Heart right ventricle (tissue), 16 donors: ENCODE measurements around the gene SELENOF. TPM values are rescaled to one million over a fixed set of nuclear protein-coding genes. Genes with fewer than 3 reads are reported as not detected.

Experiments used
- ATAC-seq, 8 donors: fragments of 200-7000 bp; cut with Tn5 transposase; one replicate each; pipeline ENCODE4 v1.9.1; 2020; ENCODE audit warnings: mild to moderate bottlenecking in 8 of 8, moderate library complexity in 8 of 8, moderate number of reproducible peaks in 1 of 8
- DNase-seq, 2 donors: peaks; one replicate each; pipeline ENCODE4 v3.0.0-alpha.2; 2020
- H3K27ac ChIP-seq, 10 donors: fragments of 200-600 bp; sonication (generic) in 2 of 10; one replicate each; pipeline versions ENCODE4 v1.5.0 to v1.8.0; 2020 to 2022; ENCODE audit warnings: mild to moderate bottlenecking in 3 of 10
- H3K27me3 ChIP-seq, 7 donors: fragments of 200-600 bp; one replicate each; pipeline ENCODE4 v1.8.0; 2021 to 2022; ENCODE audit warnings: mild to moderate bottlenecking in 2 of 7
- H3K36me3 ChIP-seq, 9 donors: fragments of 200-600 bp; sonication (generic) in 1 of 9; one replicate each; pipeline versions ENCODE4 v1.5.0 to v1.8.0; 2020 to 2022; ENCODE audit warnings: mild to moderate bottlenecking in 2 of 9
- H3K4me1 ChIP-seq, 9 donors: fragments of 200-600 bp; sonication (generic) in 1 of 9; one replicate each; pipeline versions ENCODE4 v1.5.0 to v1.8.0; 2020 to 2022; ENCODE audit warnings: mild to moderate bottlenecking in 4 of 9
- H3K4me3 ChIP-seq, 10 donors: fragments of 200-600 bp; sonication (generic) in 2 of 10; one replicate each; pipeline versions ENCODE4 v1.5.0 to v1.8.0; 2020 to 2022; ENCODE audit warnings: mild to moderate bottlenecking in 7 of 10, moderate library complexity in 2 of 10
- H3K9me3 ChIP-seq, 11 donors: fragments of 200-600 bp in 10 of 11; sonication (generic) in 2 of 11; one replicate each; pipeline versions ENCODE4 v1.5.0 to v1.8.0; 2013 to 2022; ENCODE audit warnings: mild to moderate bottlenecking in 2 of 11, control low read depth in 1 of 11, moderate library complexity in 1 of 11
- WGBS, 2 donors: extraction: QIAGEN DNeasy Blood & Tissue Kit; methylation state at CpG; one replicate each; pipeline ENCODE4 v1.1.7; 2013; ENCODE audit warnings: inconsistent platforms in 1 of 2; 5-methylcytosine and 5-hydroxymethylcytosine counted together
- intact Hi-C, 10 donors: fragments of 100-400 bp; cut with DNase I; formaldehyde crosslinking; loops; one replicate each; pipeline versions ENCODE4 v1.11.1 to v1.14.2; 2022
- polyA plus RNA-seq, 2 donors: library from polyadenylated mRNA; stranded (reverse); fragments of 200-250 nt; gene quantifications; one replicate each; pipeline ENCODE4 v1.2.3, GENCODE V29; 2013
- total RNA-seq, 10 donors: library from RNA; stranded (reverse); fragmentation: NEBNext Ultra II Directional in 3 of 10; extraction: Animal tissue kit (Norgen Biotek cat#: 25700) in 3 of 10; gene quantifications; one replicate each; pipeline versions ENCODE4 v1.2.1 to v1.2.4, GENCODE V29; 2021 to 2023
- TF ChIP-seq, protein P1 (sequence below), 9 donors: fragments of 200-600 bp; sonication (generic) in 2 of 9; IDR thresholded peaks; one replicate each; pipeline versions ENCODE4 v1.5.0 to v1.8.0; 2021 to 2022; ENCODE audit warnings: antibody characterized with exemption in 9 of 9, mild to moderate bottlenecking in 5 of 9, moderate library complexity in 1 of 9
- donor health status: Arrhythmogenic right ventricular cardiomyopathy.
- donor health status: ischemic (EF 13 %, LVEDD 7.1; RV severe dilation, severe dysfunction).
- donor health status: healthy with polysubstance abuse.
- donor health status: DM: no; HTN: yes; CAD: no.
- donor health status: DM: no; HTN: no; CAD: no.
- donor health status: ischemic (EF 25% LVEDD 6.9; RV normal size, moderate dysfunction).
- donor health status: ischemic (EF 25% LVEDD 5.7; RV mildly dilated, moderate dysfunction).
- donor health status: healthy.
- donor health status: DM: yes; HTN: yes; CAD: no.
- donor health status: Ischemic cardiomyopathy.
- donor health status: ischemic (EF 35%, LVEDD 5.7; RV mildly dilated, moderate dysfunction).
- donor health status: nonischemic (EF 11% LVEDD 7.7; RV severe dilation, severe dysfunction).
- donor health status: DM: yes; HTN: yes; CAD: no.
- donor health status: PGD.
- donor health status: ischemic (EF 29% LVEDD 5.4; RV normal size, mild dysfunction).
- donor health status: nonischemic (EF 23%, LVEDD 6.1; RV moderate dilation, normal function).

SELENOF gene
- total and polyA plus RNA-seq, 12 donors = 48.2 to 104 (median 73.4) TPM

DNA sequence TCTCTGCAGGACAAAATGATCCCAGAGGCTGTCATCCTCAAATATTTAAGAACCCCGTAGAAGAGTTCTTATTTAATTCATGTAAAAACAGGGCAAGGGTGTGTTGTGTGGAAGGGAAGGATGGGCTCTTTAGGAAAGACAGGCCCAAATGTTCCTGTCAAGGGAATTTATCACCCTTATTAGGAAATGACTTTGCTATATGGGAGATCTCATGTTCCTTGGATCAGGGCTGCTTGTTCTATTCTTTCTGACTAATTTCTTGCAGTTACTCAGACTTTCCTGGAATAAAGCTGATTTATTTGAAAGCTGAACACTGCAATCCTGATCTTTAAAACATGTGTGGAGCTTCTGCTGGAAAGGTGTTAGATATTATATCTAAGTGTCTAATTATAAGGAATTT lies 72.8 kb downstream of the SELENOF start:
- intact Hi-C loops = no loop called here
- Histone ChIP-seq H3K27ac (no peak overlapping the region), H3K4me1 (peaks cover 0 to 7% (median 0%) of the 10 kb centered on the region in 9 donors), H3K4me3 (no peak overlapping the region), H3K9me3 (no peaks in the 10 kb centered on the region), H3K27me3 (no peaks in the 10 kb centered on the region), H3K36me3 (no peaks in the 10 kb centered on the region)
- TF ChIP-seq, protein P1, sequence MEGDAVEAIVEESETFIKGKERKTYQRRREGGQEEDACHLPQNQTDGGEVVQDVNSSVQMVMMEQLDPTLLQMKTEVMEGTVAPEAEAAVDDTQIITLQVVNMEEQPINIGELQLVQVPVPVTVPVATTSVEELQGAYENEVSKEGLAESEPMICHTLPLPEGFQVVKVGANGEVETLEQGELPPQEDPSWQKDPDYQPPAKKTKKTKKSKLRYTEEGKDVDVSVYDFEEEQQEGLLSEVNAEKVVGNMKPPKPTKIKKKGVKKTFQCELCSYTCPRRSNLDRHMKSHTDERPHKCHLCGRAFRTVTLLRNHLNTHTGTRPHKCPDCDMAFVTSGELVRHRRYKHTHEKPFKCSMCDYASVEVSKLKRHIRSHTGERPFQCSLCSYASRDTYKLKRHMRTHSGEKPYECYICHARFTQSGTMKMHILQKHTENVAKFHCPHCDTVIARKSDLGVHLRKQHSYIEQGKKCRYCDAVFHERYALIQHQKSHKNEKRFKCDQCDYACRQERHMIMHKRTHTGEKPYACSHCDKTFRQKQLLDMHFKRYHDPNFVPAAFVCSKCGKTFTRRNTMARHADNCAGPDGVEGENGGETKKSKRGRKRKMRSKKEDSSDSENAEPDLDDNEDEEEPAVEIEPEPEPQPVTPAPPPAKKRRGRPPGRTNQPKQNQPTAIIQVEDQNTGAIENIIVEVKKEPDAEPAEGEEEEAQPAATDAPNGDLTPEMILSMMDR (IDR thresholded peaks at IDR 0.05) = no peak
- WGBS, 2 donors = 79 to 90% methylated on average over 1 of the region's 1 CpG
- DNase-seq = no peak
- no peak for ATAC-seq

DNA sequence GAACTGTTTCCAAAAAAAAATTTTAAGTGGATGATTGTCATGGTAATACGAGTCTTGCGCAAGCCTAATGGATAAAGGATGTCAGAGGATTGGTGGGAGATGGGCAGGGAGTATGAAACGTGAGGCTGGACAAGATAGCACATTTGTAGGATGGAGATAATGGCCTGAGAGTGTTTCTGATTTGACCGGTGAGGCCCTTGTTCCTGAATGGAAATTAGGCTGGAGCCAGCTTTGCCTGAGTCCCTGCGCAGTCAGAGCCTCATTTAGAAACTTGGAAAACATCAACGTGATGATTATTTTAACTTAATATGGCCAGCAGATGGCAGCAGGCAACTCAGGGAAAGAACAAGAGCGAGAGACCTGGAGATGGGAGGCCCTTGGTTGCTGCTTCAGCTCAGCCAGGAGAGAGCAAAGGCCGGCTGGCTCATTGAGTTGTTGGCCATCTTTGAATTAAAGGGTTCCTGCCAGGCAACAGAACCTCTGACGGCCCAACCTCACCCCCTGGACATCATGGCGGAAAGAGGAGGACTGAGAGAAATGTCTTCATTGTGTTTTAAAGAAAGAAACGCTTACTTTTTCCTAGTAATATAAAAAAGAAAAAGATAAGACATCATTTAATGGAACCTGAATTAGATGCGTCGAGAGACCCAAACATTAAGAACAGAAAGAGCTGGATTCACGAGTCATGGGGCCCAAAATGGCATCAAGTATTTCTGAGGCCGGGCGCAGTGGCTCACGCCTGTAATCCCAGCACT lies 80.3 kb downstream of the SELENOF start:
- Histone ChIP-seq H3K9me3 (no peaks in the 10 kb centered on the region), H3K27ac (no peak overlapping the region), H3K4me1 (peaks cover 0 to 4% (median 0%) of the 10 kb centered on the region in 9 donors), H3K4me3 (no peak overlapping the region), H3K36me3 (no peaks in the 10 kb centered on the region), H3K27me3 (no peaks in the 10 kb centered on the region)
- intact Hi-C loops = loop anchor here (1.0 to 10.0 kb wide), 11 partner anchors 129 to 451 kb away; no protein-coding TSS in a partner anchor
- TF ChIP-seq, protein P1 (IDR thresholded peaks at IDR 0.05) = peak; percentile 39 to 74 (median 66)
- WGBS, 2 donors = 54 to 59% methylated on average over 17 of the region's 17 CpGs
- ATAC-seq = peak; percentile 67 to 93 (median 80)
- DNase-seq = peak; percentile 19 to 76

GRCh38 chr1:86832433-86832832 lies 81.5 kb downstream of the SELENOF start:
- intact Hi-C loops = loop anchor here in 8 of 10 donors (1.0 to 10.0 kb wide), 10 partner anchors 130 to 450 kb away; no protein-coding TSS in a partner anchor
- TF ChIP-seq, protein P1 (IDR thresholded peaks at IDR 0.05) = no peak
- 77 to 85% methylated on average over 1 of the region's 1 CpG for WGBS, 2 donors
- DNase-seq = no peak
- H3K27me3 ChIP-seq = no peaks in the 10 kb centered on the region
- H3K4me3 ChIP-seq = no peak overlapping the region
- no peak overlapping the region for H3K27ac ChIP-seq
- peaks cover 0 to 4% (median 0%) of the 10 kb centered on the region in 9 donors for H3K4me1 ChIP-seq
- no peaks in the 10 kb centered on the region for H3K36me3 ChIP-seq
- H3K9me3 ChIP-seq = no peaks in the 10 kb centered on the region
- ATAC-seq = no peak

DNA sequence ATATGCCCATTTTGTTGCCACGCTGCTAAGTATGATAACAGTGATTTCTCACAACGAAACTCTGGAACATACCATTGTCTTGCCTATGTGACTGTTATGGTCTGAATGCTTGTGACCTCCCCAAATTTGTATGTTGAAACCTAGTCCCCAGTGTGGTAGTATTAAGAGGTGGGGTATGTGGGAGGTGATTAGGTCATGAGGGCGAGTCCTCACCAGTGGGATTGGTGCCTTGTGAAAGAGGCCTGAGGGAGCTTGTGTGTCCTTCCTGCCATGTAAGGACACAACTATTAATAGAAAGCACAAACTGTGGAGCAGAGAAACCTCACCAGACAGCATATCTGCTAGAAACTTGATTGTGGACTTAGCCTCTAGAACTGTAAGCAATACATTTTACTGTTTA lies 84.6 kb downstream of the SELENOF start:
- Histone ChIP-seq H3K36me3 (no peaks in the 10 kb centered on the region), H3K4me1 (peaks cover 0 to 4% (median 0%) of the 10 kb centered on the region in 9 donors), H3K27me3 (no peaks in the 10 kb centered on the region), H3K4me3 (no peak overlapping the region), H3K9me3 (no peaks in the 10 kb centered on the region), H3K27ac (no peak overlapping the region)
- intact Hi-C loops = no loop called here
- DNase-seq = no peak
- WGBS, 2 donors = 87 to 89% methylated on average over 3 of the region's 3 CpGs
- no peak for ATAC-seq
- TF ChIP-seq, protein P1 (IDR thresholded peaks at IDR 0.05) = no peak
